Dermis blood vessel endothelial cell (primary cell): Measurements from ENCODE around the gene PDZD8. TPM values are rescaled to one million over a fixed set of nuclear protein-coding genes. Genes with fewer than 3 reads are reported as not detected.
"Not testable (repeated sequence)": the region's sequence is repeated elsewhere in the genome, so short reads cannot be mapped to it uniquely, and the experiment has no call there.

ENCODE experiments used
- DNase-seq: peaks from one replicate; pipeline ENCODE4 v3.0.0; 2010
- total RNA-seq: library from RNA; depleted of rRNA; stranded (reverse); fragments of >200 nt; gene quantifications from 2 replicates; pipeline ENCODE4 v1.2.3, GENCODE V29; 2014

PDZD8 gene
- total RNA-seq, 1 donor from 2014 or later: 16.0 TPM

DNA sequence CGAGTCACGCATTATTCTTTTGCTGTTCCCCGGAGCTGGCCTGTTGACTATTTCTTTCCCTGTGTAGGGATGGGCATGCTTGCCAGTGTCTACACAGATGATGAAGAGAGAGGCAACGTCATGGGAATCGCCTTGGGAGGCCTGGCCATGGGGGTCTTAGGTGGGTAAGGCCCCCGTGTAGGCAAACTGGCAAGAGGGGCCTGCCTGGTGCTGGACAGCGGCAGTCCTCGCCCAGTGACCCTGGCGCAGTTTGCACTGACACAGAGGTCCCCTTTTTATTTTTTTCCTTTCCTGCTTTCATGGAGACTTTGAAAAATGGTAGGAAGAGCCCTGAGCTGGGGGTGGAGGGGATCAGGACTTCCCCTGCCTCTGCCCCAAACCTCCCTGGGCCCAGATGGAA, 120.9 kb downstream of the PDZD8 start:
- no peak for DNase-seq

- no peak for DNase-seq
Measured at GRCh38 chr10:117253908-117254307, 121.3 kb downstream of the PDZD8 start.

GRCh38 chr10:117250411-117250810, 124.8 kb downstream of the PDZD8 start:
- no peak for DNase-seq

GRCh38 chr10:117249493-117250093, 125.6 kb downstream of the PDZD8 start:
- no peak for DNase-seq

GRCh38 chr10:117248750-117249465, 126.3 kb downstream of the PDZD8 start:
- no peak for DNase-seq

GRCh38 chr10:117246997-117247671, 128.1 kb downstream of the PDZD8 start:
- no peak for DNase-seq

DNA sequence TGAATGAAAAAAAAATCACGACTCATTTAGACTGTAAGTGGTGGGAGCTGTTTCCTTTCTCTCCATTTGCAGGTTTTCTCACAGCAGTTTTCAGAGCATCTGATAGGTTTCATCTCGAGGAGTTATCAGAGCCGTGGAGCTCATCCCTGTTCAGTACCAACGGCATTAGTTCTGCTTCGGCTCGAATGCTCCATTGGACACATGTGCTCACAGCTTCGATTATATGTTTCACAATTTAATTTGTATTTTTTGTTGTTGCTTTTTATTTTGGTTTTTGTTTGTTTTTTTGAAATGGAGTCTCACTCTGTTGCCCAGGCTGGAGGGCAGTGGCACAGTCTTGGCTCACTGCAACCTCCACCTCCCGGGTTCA, 132.8 kb downstream of the PDZD8 start:
- no peak for DNase-seq

DNA sequence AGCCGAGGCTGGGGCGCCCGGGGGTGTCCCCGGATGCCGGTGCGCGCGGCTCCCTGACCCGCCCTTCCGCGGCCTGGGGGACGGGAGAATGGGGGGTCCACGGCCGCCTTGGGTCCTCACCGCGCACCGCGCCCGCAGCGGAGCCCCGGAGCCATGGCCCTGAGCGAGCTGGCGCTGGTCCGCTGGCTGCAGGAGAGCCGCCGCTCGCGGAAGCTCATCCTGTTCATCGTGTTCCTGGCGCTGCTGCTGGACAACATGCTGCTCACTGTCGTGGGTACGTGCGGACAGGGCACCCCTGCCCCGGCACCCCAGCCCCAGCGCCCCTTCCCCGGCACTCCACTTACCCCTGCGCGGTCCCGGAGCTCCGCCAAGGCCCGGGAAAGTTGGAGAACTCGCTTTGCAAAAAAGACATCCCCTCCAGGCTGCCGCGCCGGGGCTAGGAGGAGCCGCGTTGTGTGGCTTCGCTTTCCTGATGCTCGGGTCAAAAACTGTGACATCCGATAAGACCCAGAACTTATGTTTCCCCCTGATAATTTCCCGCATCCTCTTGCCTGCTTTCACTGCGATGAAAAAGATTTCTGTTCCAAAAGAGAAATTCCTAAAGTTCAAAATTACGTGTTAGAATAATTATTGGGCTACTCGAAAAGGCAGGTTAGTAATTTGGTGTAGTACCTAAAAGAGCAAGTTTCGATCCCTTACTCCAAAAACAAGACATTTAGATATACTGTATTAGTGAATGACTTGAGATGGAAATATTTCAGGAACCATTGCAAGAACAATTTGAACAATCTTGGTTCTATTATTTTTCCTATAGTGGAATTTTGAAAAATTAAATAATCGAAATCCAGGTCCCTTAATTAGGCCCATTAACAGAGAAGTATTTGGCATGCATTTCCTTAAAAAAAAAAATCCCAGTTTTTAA, 133.4 kb downstream of the PDZD8 start:
- peak; percentile 13 for DNase-seq

DNA sequence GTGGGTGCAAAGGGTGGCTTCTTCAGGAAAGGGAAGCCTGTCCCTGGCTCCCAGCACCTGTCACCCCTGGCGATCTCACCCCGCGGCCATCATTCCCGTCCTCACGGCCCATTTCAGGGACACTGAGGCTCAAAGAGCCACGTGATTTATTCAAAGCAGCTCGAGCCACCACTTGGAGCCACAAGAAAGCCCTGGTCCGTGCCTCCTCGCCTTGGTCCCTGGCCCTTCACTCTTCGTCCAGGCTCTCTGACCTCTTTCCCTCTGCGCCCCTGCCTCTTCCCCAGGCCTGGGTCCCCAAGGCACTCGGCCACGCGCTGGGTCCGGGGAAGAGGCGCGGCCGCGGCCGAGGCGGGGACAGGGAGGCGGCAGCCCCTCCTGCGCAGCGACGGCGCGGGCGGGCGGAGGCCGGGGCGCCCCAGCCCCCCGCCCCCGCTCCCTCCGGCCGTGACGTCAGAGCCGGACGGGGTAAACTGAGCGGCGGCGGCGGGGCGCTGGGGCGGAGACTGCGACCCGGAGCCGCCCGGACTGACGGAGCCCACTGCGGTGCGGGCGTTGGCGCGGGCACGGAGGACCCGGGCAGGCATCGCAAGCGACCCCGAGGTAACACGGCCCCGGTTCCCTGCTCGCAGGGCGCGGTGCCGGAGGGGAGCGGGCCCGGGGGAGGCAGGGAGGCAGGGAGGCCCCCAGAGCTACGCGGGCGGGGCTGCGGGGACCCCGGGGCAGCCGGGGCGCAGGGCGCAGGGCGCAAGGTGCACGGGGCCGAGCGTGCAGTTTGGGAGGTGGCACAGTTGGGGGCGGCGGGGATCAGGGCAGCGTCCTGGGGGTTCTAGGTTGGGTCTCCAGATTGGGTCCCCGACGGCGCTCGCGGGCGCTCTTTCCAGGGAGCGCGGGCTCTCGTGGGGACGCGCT, 134.4 kb downstream of the PDZD8 start, which contains the start of gene SLC18A2:
Gene SLC18A2, plus strand, starts transcription at position 494 of the 909 bp plus-strand sequence. CDS start 580 bp downstream, outside the sequence.
- no peak for DNase-seq

DNA sequence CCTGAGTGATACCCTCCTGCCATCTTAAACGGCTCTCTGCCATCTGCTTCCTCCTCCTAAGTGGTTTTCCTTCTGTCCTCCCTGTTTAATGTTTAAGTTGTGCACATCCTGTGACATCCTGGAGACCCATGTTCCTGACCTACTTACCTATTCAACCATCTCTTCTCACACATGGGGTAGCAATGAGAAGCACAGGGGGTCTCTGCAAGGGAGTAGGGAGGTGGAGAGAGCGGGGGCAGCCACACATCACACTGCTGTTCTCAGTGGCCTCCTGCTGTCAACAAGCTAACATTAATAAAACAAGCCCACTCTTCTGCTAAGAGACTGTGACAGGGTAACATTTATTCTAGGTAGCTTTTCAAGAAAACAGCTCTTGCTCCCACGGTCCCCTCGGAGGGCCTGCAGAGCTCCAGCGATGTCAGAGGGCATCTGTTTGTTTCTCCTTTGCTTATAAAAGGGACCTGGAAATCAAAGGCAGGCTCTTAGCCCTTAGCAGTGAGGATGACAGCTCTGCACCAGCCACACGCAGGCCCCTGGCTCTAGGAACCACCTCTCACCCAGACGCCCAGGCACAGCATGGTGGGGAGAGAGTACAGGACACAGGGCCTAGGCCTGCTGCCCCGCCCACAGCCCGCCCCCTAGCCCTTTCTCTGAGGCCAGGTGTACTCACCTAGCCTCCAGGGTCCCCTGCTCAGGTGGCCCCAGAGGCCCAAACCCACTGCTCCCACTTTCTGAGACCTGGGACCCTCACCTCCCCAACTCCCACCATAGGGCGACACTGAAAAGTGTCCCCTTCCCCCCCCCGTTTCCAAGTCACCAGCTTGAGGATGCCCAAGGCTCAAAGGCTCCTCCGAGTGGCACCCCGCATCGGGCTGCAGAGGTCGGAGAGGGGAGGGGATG, 135.3 kb downstream of the PDZD8 start:
- DNase-seq: no peak

DNA sequence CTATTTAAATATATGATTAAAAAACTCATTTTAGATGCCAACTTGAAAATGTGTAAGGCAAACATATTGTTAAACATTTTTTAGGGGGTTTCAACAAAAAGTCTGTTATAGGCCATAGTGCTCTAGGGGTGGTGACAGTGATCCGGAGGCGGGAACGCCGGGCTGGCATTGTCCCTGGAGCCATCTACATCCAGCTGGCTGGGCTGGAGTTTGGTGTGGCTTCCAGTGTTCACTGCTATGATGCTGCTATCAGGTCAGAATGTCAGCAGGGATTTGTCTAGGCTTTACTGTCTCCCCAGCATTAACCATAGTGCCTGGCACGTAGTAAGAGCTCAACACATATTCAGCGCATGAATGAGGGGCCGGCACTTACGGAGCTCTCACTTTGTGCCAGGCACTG, 136.2 kb downstream of the PDZD8 start:
- no peak for DNase-seq

- DNase-seq: no peak
Measured at GRCh38 chr10:117237401-117237991, 137.7 kb downstream of the PDZD8 start.

DNA sequence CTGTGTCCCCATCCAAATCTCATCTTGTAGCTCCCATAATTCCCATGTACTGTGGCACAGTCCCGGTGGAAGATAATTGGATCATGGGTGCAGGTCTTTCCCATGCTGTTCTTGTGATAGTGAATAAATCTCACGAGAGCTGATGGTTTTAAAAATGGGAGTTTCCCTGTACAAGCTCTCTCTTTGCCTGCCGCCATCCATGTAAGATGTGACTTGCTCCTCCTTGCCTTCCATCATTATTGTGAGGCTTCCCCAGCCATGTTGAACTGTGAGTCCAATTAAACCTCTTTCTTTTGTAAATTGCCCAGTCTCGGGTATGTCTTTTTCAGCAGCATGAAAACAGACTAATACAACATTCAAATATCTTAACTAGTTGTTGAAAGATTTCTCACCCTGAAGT, 145.1 kb downstream of the PDZD8 start:
- not testable (repeated sequence) for DNase-seq

- no peak for DNase-seq
Measured at GRCh38 chr10:117228210-117228609, 147.0 kb downstream of the PDZD8 start.

Other genes starting within 250 kb of the PDZD8 start
- not detected in 2 replicates for gene VAX1, start 237.2 kb downstream of the PDZD8 start, total RNA-seq
- not detected in 2 replicates for gene KCNK18, start 178.0 kb downstream of the PDZD8 start, total RNA-seq
- 0.05 TPM in 1 of 2 replicates, not detected in the other for gene SLC18A2, start 134.3 kb downstream of the PDZD8 start, total RNA-seq
- 0.09 and 0.17 TPM in 2 replicates for gene EMX2, start 167.3 kb upstream of the PDZD8 start, total RNA-seq